ENCODE results near the gene SINHCAF. TPM values are rescaled to one million over a fixed set of nuclear protein-coding genes. Genes with fewer than 3 reads are reported as not detected.

The SINHCAF gene
- total RNA-seq, 6 donors from 2014 or later: 26.2 to 96.9 (median 42.0) TPM

GRCh38 chr12:31362759-31363415 is 36.9 kb upstream of the SINHCAF start:
- Histone ChIP-seq H3K4me3 (no peak overlapping the region), H3K27ac (no peak overlapping the region), H3K4me1 (peaks cover 0 to 3% (median 0%) of the 10 kb centered on the region in 4 donors), H3K36me3 (no peaks in the 10 kb centered on the region), H3K27me3 (no peaks in the 10 kb centered on the region), H3K9me3 (no peaks in the 10 kb centered on the region)
- TF ChIP-seq EP300 (IDR thresholded peaks at IDR 0.05) (no peak), POLR2A (IDR thresholded peaks at IDR 0.05) (no peak), POLR2AphosphoS5 (IDR thresholded peaks at IDR 0.05) (no peak)
- TF ChIP-seq, protein P1, sequence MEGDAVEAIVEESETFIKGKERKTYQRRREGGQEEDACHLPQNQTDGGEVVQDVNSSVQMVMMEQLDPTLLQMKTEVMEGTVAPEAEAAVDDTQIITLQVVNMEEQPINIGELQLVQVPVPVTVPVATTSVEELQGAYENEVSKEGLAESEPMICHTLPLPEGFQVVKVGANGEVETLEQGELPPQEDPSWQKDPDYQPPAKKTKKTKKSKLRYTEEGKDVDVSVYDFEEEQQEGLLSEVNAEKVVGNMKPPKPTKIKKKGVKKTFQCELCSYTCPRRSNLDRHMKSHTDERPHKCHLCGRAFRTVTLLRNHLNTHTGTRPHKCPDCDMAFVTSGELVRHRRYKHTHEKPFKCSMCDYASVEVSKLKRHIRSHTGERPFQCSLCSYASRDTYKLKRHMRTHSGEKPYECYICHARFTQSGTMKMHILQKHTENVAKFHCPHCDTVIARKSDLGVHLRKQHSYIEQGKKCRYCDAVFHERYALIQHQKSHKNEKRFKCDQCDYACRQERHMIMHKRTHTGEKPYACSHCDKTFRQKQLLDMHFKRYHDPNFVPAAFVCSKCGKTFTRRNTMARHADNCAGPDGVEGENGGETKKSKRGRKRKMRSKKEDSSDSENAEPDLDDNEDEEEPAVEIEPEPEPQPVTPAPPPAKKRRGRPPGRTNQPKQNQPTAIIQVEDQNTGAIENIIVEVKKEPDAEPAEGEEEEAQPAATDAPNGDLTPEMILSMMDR (IDR thresholded peaks at IDR 0.05): peak in 1 of 6 experiments; percentile 13
- ATAC-seq (ENCODE audit: low FRiP score in 2 of 2) (peak; percentile 52 to 71), DNase-seq (peak in 1 of 2 donors; percentile 26)
- 27 to 30% methylated on average over 6 of the region's 6 CpGs for WGBS, 2 donors

- WGBS, 2 donors: 70 to 71% methylated on average over 13 of the region's 13 CpGs
These were observed 36.3 kb upstream of the SINHCAF start for GRCh38 chr12:31362115-31362758.

GRCh38 chr12:31361730-31362114 is 35.8 kb upstream of the SINHCAF start:
- ATAC-seq (ENCODE audit: low FRiP score in 2 of 2) (no peak), DNase-seq (no peak)
- no peaks in the 10 kb centered on the region for H3K9me3 ChIP-seq
- no peaks in the 10 kb centered on the region for H3K27me3 ChIP-seq
- no peak overlapping the region for H3K27ac ChIP-seq
- no peaks in the 10 kb centered on the region for H3K36me3 ChIP-seq
- no peak for TF ChIP-seq EP300 (IDR thresholded peaks at IDR 0.05)
- TF ChIP-seq, protein P1 (IDR thresholded peaks at IDR 0.05): no peak
- no peak for TF ChIP-seq POLR2AphosphoS5 (IDR thresholded peaks at IDR 0.05)
- no peak for TF ChIP-seq POLR2A (IDR thresholded peaks at IDR 0.05)
- no peak overlapping the region for H3K4me3 ChIP-seq
- peaks cover 0 to 3% (median 0%) of the 10 kb centered on the region in 4 donors for H3K4me1 ChIP-seq
- 94 to 96% methylated on average over 14 of the region's 14 CpGs for WGBS, 2 donors

More at GRCh38 chr12:31362115-31362758, 36.3 kb upstream of the SINHCAF start:
- Histone ChIP-seq H3K27ac (no peak overlapping the region), H3K4me1 (peaks cover 0 to 3% (median 0%) of the 10 kb centered on the region in 4 donors), H3K27me3 (no peaks in the 10 kb centered on the region), H3K4me3 (no peak overlapping the region), H3K36me3 (no peaks in the 10 kb centered on the region), H3K9me3 (no peaks in the 10 kb centered on the region)
- ATAC-seq (ENCODE audit: low FRiP score in 2 of 2): peak; percentile 14 to 58
- TF ChIP-seq, protein P1 (IDR thresholded peaks at IDR 0.05): no peak
- TF ChIP-seq POLR2A (IDR thresholded peaks at IDR 0.05) (no peak), POLR2AphosphoS5 (IDR thresholded peaks at IDR 0.05) (no peak), EP300 (IDR thresholded peaks at IDR 0.05) (no peak)
- DNase-seq: no peak

DNA sequence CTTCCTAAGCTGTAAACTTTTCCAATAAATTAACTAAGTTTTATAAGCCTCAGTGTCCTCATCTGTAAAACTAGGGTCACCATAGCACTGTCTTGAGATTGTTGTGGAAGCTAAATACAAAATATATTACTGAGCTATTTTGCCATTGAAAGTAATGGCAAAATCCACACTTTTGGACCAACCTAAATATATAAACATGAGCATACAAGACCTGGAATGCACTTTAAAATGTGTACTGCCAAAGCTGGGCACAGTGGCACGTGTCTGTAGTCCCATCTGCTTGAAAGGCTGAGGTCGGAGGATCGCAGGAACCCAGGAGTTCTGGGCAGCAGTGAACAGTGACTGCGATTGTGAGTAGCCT is 29.8 kb upstream of the SINHCAF start:
- no peaks in the 10 kb centered on the region for H3K36me3 ChIP-seq
- DNase-seq (no peak), ATAC-seq (ENCODE audit: low FRiP score in 2 of 2) (no peak)
- no peak overlapping the region for H3K27ac ChIP-seq
- TF ChIP-seq EP300 (IDR thresholded peaks at IDR 0.05): no peak
- no peaks in the 10 kb centered on the region for H3K27me3 ChIP-seq
- no peaks in the 10 kb centered on the region for H3K9me3 ChIP-seq
- no peaks in the 10 kb centered on the region for H3K4me1 ChIP-seq
- no peak overlapping the region for H3K4me3 ChIP-seq
- WGBS, 2 donors: 74 to 80% methylated on average over 3 to 4 of the region's 4 CpGs

DNA sequence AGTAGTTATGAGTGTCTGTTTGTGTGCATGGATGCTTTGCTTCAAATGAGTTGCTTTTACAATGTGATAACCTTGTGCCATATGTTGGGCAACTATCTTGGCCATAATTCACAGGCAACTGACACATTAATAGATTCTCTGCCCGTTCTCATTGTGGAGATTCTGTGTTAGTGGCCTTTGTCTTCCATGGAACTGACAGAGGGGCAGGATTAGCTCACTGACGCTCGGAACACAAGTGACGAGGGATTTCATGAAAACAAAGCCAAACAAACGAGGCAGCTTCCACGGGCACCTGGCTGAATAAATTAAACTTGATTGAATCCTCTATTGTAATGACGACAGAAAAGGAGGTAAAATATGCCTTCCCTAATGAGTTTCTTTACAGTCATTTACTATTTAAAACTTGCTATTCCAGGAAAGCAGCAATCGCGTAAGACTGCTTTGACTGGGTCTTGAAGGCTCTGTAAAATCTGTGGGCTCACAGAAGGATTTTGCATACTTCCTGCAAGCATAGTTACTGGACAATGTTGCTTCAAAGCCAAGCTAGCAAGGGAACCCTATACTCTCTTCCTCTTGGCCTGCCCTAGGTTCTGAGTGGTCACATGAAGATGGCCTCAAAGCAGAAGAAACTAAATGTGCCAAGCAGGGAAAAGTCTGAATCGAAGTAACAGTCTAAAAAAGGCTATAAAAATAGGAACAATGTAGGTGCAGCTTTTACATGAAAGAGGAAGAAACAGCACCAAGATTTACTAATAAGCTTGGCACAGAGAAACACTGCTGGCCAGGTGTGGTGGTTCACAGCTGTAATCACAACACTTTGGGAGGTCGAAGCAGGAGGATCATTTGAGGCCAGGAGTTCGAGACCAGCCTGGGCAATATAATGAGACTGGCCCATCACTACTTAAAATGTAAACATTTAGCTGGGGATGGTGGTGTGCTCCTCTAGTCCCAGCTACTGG is 28.1 kb upstream of the SINHCAF start:
- ATAC-seq (ENCODE audit: low FRiP score in 2 of 2) (peak in 1 of 2 donors; percentile 43), DNase-seq (no peak)
- no peaks in the 10 kb centered on the region for H3K27me3 ChIP-seq
- no peaks in the 10 kb centered on the region for H3K36me3 ChIP-seq
- H3K4me3 ChIP-seq: no peak overlapping the region
- H3K27ac ChIP-seq: no peak overlapping the region
- no peaks in the 10 kb centered on the region for H3K4me1 ChIP-seq
- 65 to 71% methylated on average over 12 of the region's 12 CpGs for WGBS, 2 donors
- TF ChIP-seq EP300 (IDR thresholded peaks at IDR 0.05): no peak
- no peak for TF ChIP-seq POLR2A (IDR thresholded peaks at IDR 0.05)
- TF ChIP-seq, protein P1 (IDR thresholded peaks at IDR 0.05): no peak
- TF ChIP-seq POLR2AphosphoS5 (IDR thresholded peaks at IDR 0.05): no peak
- no peaks in the 10 kb centered on the region for H3K9me3 ChIP-seq
